GM12878 (cell line): ENCODE measurements around the gene TLNRD1.

Experiments
- CTCF ChIP-seq, 3 experiments: IDR thresholded peaks in 2 of 3; conservative IDR thresholded peaks in 1 of 3; 2 replicates each; pipeline ENCODE4 v1.5.1; 2011; ENCODE audit warnings: low read depth in 3 of 3, low read length in 3 of 3, mild to moderate bottlenecking in 3 of 3, control low read depth in 2 of 3, moderate library complexity in 2 of 3, inconsistent platforms in 1 of 3, mixed read lengths in 1 of 3; ENCODE audit not compliant: control insufficient read depth in 2 of 3, insufficient read depth in 1 of 3; ENCODE audit errors: extremely low read depth in 1 of 3
- MAX ChIP-seq: IDR thresholded peaks from 2 replicates; pipeline ENCODE4 v1.6.1; 2012; ENCODE audit warnings: low read depth, low read length, improper control_type of control experiment
- YBX1 ChIP-seq: fragments of 450-650 bp; IDR thresholded peaks from 2 replicates; pipeline ENCODE4 v1.6.1; 2016; ENCODE audit warnings: antibody characterized with exemption

GRCh38 chr15:81050805-81051204 is 50.1 kb downstream of the TLNRD1 start:
- TF ChIP-seq MAX (no peak), YBX1 (no peak), CTCF (IDR thresholded peaks at IDR 0.05 in 2 of 3, conservative IDR thresholded peaks at IDR 0.05 in 1 of 3; ENCODE audit: control insufficient read depth in 2 of 3, extremely low read depth in 1 of 3, insufficient read depth in 1 of 3, low read depth in 3 of 3, low read length in 3 of 3) (no peak)
